Urinary bladder (tissue), 4 donors: ENCODE results near the gene TTLL3. TPM values are rescaled to one million over a fixed set of nuclear protein-coding genes. Genes with fewer than 3 reads are reported as not detected.
A peak's percentile ranks its signal among the peaks of the same experiment; 100 is the strongest.
"Not testable (repeated sequence)": the region's sequence is repeated elsewhere in the genome, so short reads cannot be mapped to it uniquely, and the experiment has no call there.

Source experiments
- DNase-seq: peaks from one replicate; pipeline ENCODE4 v3.0.0-alpha.2; 2015; ENCODE audit errors: extremely low spot score
- H3K27ac ChIP-seq: one replicate; pipeline ENCODE4 v1.5.1; 2013; ENCODE audit warnings: low read depth, mild to moderate bottlenecking, moderate library complexity
- H3K36me3 ChIP-seq: one replicate; pipeline ENCODE4 v1.6.1; 2013; ENCODE audit warnings: mild to moderate bottlenecking, moderate library complexity; ENCODE audit not compliant: insufficient read depth
- H3K4me1 ChIP-seq: one replicate; pipeline ENCODE4 v1.6.1; 2013; ENCODE audit warnings: mild to moderate bottlenecking, moderate library complexity; ENCODE audit not compliant: insufficient read depth
- H3K4me3 ChIP-seq: one replicate; pipeline ENCODE4 v1.5.1; 2013; ENCODE audit warnings: low read depth, low read length
- WGBS: extraction: QIAGEN DNeasy Blood & Tissue Kit; methylation state at CpG from one replicate; pipeline ENCODE4 v1.1.7; 2013; 5-methylcytosine and 5-hydroxymethylcytosine counted together
- polyA plus RNA-seq: library from polyadenylated mRNA; stranded (reverse); fragments of 200-250 nt; gene quantifications from one replicate; pipeline ENCODE4 v1.2.3, GENCODE V29; 2013
- total RNA-seq: library from RNA; depleted of rRNA; stranded (reverse); fragments of >200 nt; gene quantifications from one replicate; pipeline ENCODE4 v1.2.3, GENCODE V29; 2014
- donor health status: healthy with polysubstance abuse.
- donor health status: healthy.

TTLL3 gene
- total and polyA plus RNA-seq, 2 donors, result 36.2 to 63.3 TPM

DNA sequence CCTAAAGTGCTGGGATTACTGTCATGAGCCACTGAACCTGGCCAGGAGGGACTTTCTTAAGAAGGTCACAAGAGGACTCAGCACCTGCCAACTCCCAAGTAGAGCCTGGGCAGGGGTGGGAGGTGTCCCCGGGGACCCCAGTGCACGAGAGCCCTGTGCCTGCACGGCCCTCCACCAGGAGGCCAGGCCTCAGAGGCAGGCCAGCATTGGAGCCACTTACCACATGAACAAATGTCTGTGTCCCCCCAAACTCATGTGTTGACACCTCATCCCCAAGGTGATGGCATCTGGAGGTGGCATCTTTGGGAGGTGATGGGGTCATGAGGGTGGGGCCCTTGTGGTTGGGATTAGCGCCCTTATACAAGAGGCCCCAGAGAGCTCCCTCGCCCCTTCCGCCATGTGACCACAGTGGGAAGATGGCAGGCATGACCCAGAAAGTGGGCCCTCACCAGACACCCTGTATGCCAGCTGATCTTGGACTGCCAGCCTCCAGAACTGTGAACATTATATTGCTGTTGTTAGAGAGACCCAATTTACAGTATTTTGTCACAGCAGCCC, 36.9 kb downstream of the TTLL3 start:
- H3K4me3 ChIP-seq, result no peak overlapping the region
- H3K4me1 ChIP-seq, result no peaks in the 10 kb centered on the region
- 93% methylated on average over 6 of the region's 6 CpGs for WGBS
- no peak for DNase-seq
- H3K27ac ChIP-seq, result no peak overlapping the region
- no peaks in the 10 kb centered on the region for H3K36me3 ChIP-seq

DNA sequence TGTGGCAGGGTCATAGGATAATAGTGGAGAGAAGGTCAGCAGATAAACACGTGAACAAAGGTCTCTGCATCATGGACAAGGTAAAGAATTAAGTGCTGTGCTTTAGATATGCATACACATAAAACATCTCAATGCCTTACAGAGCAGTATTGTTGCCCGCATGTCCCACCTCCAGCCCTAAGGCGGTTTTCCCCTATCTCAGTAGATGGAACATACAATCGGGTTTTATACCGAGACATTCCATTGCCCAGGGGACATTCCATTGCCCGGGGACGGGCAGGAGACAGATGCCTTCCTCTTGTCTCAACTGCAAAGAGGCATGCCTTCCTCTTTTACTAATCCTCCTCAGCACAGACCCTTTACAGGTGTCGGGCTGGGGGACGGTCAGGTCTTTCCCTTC, 37.8 kb downstream of the TTLL3 start:
- not testable (repeated sequence) for H3K4me3 ChIP-seq, H3K4me1 ChIP-seq, H3K27ac ChIP-seq, H3K36me3 ChIP-seq, DNase-seq
- 57% methylated on average over 9 of the region's 9 CpGs for WGBS

DNA sequence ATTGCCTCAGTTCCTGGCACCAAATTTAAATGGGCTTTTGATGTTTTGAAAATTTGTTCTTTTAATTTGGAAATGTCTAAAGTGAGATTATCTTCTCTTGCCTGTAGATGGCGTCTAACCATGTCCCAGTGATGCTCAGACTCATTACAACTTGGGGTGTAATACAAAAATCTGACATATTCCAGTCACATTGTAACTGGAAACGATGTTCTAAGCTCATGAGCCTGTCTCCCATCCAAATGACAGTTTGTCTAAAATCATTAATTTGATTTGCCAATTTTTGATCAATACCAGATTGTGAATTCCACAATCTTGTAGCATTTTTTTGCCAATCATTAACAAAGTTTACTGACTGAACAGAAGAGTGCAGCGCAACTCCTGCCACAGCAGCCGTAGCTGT, 38.8 kb downstream of the TTLL3 start:
- H3K4me3 ChIP-seq, H3K27ac ChIP-seq, DNase-seq, H3K4me1 ChIP-seq, H3K36me3 ChIP-seq: not testable (repeated sequence)
- WGBS, result 41% methylated on average over 4 of the region's 4 CpGs

DNA sequence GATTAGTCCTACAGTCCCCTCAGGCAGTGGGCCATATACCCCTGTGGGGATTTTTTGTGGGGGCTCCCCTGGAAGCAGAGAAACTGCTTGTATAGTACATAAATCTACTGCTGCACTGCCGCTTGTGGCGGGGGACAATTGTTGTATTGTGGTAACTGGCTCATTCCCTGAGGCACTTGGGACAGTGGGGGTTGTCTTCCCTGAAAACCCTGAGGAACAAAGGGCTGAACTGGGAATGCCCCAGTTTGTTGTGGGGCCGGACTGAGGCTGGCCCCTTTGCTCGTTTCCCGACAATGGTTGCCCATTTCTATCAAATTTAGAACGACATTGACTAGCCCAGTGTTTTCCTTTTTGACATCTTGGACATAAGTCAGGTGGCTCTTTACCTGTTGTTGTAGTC, 41.3 kb downstream of the TTLL3 start:
- not testable (repeated sequence) for DNase-seq, H3K4me1 ChIP-seq, H3K27ac ChIP-seq, H3K4me3 ChIP-seq, H3K36me3 ChIP-seq
- 78% methylated on average over 6 of the region's 6 CpGs for WGBS

DNA sequence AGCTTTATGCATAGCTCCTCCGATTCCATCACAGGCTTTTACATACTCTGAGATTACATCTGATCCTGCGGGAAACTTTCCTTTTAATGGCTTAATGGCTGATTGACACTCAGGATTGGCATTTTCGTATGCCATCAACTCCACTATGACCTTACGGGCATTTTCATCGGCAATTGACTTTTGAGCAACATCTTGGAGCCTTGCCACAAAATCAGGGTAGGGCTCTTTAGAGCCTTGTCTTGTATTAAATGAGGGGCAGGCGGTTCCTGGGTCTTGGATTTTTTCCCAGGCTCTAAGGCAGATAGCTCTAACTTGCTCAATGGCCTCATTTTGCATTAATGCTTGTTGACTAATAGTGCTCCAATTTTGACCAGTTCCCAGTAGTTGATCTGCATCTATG, 41.9 kb downstream of the TTLL3 start:
- H3K27ac ChIP-seq, result not testable (repeated sequence)

DNA sequence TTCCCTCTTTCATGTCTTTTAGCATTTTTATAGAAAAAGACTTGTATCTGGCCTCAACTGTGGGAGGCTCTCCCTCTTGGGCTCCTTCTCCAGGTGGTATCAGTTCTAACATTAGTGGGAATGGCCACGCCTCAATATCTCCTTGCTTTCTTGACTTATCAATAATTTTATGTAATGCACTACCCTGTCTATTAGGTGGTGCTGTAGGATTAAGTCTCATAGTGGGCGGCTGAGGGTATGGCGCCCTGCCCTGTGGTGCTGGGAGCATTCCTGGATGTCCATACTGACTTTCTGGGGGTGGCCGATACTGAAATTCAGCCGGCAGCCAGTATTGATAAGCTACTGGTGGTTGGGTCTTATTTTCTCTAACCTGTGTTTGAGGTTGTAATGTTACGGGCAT, 42.5 kb downstream of the TTLL3 start:
- Histone ChIP-seq H3K36me3 (no peaks in the 10 kb centered on the region), H3K4me3 (no peak overlapping the region), H3K27ac (no peak overlapping the region), H3K4me1 (no peaks in the 10 kb centered on the region)
- DNase-seq, result no peak
- WGBS, result 92% methylated on average over 6 of the region's 6 CpGs

More for the DNA sequence above, 41.9 kb downstream of the TTLL3 start:
- 64% methylated on average over 6 of the region's 6 CpGs for WGBS
- DNase-seq, H3K4me1 ChIP-seq, H3K4me3 ChIP-seq, H3K36me3 ChIP-seq: not testable (repeated sequence)

DNA sequence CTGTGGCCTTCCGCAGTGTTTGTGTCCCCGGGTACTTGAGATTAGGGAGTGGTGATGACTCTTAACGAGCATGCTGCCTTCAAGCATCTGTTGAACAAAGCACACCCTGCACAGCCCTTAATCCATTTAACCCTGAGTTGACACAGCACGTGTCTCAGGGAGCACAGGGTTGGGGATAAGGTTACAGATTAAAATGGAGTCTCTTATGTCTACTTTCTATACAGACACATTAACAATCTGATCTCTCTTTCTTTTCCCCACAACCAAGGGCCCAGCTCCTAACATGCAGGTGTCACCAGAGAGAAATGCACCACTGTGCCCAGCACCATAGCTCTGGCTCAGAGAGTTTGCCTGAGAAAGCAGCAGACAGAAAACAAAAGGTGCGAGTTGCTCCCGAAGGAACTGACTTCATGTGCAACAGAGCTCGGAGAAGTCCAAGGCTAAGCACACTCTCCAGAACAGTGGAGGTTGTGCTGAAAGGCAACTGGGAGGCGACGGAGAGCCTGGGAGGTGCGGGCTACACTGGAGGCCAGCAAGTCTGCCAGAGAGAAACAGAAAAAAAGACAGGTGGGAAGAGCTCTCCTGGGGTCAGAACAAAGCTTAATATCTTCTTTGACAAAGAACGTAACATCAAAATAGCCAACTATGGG, 44.4 kb downstream of the TTLL3 start:
- 69% methylated on average over 11 of the region's 11 CpGs for WGBS
- H3K4me3 ChIP-seq, H3K27ac ChIP-seq, DNase-seq, H3K4me1 ChIP-seq, H3K36me3 ChIP-seq: not testable (repeated sequence)

DNA sequence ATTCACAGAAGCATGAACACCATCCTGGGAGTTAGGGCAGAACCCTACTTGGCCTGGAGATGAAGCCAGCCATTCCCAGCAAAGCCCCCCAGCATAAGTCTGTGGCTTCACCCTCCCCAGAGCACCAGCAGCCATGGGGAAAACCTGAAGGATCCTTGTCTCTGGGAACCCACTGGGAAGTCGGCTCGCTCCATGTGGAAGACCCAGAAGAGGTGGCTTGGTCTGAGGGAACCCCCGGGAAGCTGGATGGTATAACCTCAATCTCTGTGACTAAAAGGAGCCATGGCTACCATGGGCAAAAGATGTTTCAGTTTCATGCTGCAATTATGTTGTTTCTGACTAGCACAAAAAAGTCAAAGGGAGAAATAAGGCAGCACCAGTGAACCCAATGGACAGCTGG, 45.5 kb downstream of the TTLL3 start:
- no peak overlapping the region for H3K4me3 ChIP-seq
- 98% methylated on average over 3 of the region's 3 CpGs for WGBS
- H3K4me1 ChIP-seq, result no peaks in the 10 kb centered on the region
- no peak overlapping the region for H3K27ac ChIP-seq
- DNase-seq, result no peak
- no peaks in the 10 kb centered on the region for H3K36me3 ChIP-seq

DNA sequence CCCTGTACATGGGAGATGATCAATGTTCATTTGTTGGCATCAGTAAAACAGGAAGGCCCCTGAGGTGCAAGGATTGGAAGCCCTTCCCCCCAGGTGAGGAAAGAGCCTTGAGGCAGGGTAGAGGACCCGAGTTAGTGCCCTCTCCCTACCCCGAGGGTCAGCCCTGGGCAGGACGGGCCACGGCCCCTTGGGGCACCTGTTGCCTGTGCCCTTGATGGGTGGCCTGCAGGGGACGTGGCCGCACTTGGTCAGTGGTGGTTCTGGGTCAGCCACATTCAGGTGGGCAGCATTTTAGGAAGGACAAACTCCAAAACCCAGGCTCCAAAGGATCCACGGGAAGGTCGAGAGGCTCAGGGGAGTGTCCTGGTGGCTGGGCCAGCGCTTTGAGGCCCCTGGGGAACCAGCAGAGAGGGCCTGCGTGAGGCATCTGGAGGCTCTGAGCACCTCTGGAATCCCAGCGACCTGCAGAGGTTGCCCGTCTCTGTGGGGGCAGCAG, 49.5 kb downstream of the TTLL3 start:
- 88% methylated on average over 12 of the region's 12 CpGs for WGBS

DNA sequence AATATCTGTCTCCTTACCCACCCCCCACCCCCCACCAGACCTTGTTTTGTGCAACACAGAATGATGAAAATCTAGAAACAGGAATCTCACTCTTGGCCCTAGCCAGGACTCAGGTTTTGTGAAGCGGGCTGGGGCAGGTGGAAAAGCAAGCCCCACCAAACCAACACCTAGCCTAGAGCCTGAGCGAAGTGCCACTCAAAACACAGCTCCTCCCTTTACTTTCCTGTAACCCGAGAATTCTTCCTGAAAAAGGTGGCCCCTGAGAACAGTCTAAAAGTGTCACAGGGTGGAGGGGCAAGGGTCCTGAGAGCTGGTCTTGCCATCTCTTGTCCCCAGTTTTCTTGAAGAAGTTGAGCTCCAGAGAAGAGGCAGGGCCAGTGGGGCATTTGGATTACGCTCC, 51.1 kb downstream of the TTLL3 start:
- H3K4me3 ChIP-seq, result no peak overlapping the region
- H3K36me3 ChIP-seq, result no peaks in the 10 kb centered on the region
- H3K27ac ChIP-seq, result no peak overlapping the region
- DNase-seq, result no peak
- WGBS, result 91% methylated on average over 4 of the region's 4 CpGs
- H3K4me1 ChIP-seq, result no peaks in the 10 kb centered on the region

More for the DNA sequence above, 49.5 kb downstream of the TTLL3 start:
- no peaks in the 10 kb centered on the region for H3K4me1 ChIP-seq
- H3K27ac ChIP-seq, result no peak overlapping the region
- no peaks in the 10 kb centered on the region for H3K36me3 ChIP-seq
- no peak overlapping the region for H3K4me3 ChIP-seq
- no peak for DNase-seq

DNA sequence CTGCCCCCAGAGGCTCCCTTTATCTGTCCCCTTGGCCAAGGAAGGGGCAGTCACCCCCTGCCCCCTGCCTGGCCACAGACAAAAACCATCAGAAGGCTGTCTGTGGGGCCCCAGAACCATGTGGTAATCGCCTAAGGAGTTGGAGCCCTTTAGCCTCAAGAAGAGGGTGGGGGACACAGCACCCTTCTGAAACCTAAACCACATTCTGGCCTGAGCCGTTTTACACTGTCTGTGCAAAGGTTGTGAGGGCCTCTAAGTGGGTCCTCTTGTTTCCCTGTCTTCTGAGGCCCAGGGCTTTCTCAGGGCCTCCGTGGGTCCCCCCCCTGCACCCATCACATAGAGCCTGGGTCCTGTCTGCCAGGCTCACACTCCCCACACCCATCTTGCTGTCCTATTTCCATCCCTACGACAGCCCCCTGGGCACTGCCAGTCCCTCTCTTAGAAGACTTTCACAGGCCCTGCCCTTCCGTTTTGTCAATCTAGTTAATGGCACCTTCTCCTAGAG, 51.6 kb downstream of the TTLL3 start:
- H3K4me3 ChIP-seq, result no peak overlapping the region
- DNase-seq, result no peak
- H3K27ac ChIP-seq, result no peak overlapping the region
- 89% methylated on average over 5 of the region's 5 CpGs for WGBS
- H3K36me3 ChIP-seq, result no peaks in the 10 kb centered on the region
- H3K4me1 ChIP-seq, result no peaks in the 10 kb centered on the region

DNA sequence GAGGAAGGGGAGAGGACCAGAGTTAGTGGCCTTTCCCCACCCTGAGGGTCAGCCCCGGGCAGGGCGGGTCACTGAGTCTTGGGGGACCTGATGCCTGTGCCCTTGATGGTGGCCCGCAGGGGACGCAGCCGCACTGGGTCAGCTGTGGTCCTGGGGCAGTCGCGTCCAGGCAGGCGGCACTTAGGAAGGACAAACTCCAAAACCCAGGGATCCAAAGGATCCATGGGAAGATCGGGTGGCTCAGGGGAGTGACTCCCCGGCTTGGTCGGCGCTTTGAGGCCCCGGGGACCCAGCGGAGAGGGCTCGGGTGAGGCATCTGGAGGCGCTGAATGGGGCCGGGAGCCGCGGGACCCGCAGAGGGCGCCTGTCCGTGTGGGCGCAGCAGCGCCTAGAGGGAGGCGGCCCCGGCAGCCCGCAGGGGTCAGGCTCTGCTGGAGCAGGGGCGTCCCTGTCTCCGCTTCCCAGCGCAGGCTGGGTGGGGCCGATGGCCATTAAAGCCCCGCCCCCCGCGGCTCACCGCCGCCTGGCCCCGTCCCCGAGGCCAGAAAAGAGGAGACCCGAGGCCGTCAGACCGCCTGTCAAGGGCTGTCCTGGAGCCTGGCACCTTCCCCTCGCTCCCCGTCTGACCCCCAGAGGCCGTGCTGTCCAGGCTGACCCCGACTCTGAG, 52.5 kb downstream of the TTLL3 start:
- no peaks in the 10 kb centered on the region for H3K36me3 ChIP-seq
- 13% methylated on average over 45 of the region's 45 CpGs for WGBS
- H3K4me1 ChIP-seq, result no peaks in the 10 kb centered on the region
- peak overlapping the region; percentile 14 for H3K4me3 ChIP-seq
- DNase-seq, result no peak
- H3K27ac ChIP-seq, result no peak overlapping the region

DNA sequence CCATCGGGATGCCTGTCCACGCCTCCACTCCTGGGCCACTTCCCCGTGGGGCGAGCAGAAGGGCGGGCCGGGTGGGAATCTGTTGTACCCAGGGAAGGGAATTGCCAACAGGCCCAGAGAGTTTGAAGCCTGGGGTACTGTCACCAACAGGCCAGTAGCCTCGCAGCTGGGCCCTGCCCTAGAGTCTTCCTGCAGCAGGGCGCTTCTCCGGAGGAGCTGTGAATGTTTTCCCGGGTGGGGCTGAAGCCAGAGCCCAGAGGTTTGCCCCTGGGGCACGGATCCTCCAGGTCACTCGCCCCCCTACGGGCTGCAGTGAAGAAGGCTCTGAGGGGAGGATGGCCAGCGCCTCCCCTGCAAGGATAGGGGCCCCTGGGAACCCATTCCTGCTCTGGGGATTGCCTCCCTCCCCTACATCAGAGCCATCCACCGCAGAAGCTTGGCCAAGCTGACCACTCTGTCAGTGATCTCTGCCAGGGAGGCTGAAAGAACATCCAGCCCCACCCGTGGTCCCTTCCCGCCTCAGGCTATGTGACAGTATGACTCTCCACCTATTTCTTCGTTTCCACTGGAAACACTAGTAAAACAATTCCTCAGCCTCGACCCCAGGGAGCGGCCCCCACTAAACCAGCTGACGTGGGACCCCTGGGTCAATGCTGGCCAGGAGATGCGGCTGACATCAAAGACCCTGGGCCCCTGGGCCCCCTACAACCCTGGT, 53.2 kb downstream of the TTLL3 start:
- WGBS, result 59% methylated on average over 22 of the region's 22 CpGs
- Histone ChIP-seq H3K27ac (no peak overlapping the region), H3K36me3 (no peaks in the 10 kb centered on the region), H3K4me3 (peak overlapping the region; percentile 14), H3K4me1 (no peaks in the 10 kb centered on the region)
- DNase-seq, result no peak
